ENCODE results near the gene ZFYVE26.

The ZFYVE26 gene

DNA sequence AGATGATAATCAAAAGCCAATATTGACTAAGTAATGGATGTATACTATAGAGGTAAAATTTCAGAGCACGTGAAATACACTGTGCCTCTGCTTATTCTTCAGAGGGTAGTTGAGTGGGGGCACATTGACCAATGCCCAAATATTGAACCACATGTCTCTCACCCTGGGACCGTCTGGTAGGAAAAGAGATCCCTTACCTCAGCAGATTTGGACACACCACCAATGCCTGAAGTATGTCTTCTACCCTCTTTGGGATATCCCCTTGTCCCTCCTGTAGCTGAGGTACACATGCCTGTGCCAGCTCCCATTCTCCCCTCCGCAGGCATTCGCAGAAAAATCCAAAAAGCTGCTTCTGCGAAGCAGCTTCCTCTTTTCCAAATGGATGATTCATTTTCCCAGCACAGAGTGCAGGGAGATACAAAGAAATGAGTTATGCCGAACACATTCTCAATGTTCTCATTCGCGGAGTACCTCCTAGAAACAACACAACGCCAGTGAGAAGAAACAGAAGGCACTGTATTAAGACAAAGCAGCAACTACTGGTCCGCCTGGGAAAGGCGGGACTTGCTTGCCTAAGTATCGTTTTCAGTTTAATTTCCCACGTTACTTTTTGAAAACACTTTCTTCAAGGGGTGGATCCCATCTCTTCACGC is 691 bp downstream of the ZFYVE26 start:
- DNase-seq (ENCODE audit: low spot score): peak; percentile 36

- DNase-seq (ENCODE audit: low spot score): no peak
Observed at GRCh38 chr14:67814821-67815220, 1.6 kb downstream of the ZFYVE26 start.

DNA sequence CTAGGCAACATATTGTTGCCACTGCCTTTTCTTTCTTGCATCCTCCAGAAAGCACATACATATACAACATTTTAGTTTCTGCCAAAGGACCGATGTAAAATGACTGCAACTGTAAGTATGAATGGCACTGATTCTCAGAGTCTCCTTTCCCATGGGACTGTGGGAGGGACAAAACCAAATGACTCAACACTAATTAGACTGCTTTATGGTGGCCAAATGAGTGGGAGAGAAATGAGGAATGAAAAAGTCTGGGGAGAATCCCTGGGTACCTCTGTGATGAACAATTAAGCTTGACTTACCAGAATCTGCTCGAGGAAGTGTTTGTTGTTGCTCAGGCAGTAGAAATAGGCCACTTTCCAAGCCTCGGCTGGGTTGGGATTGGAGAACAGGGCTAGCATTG is 10.1 kb downstream of the ZFYVE26 start:
- DNase-seq (ENCODE audit: low spot score): no peak

- no peak for DNase-seq (ENCODE audit: low spot score)
Observed at GRCh38 chr14:67800743-67801142, 15.6 kb downstream of the ZFYVE26 start.

DNA sequence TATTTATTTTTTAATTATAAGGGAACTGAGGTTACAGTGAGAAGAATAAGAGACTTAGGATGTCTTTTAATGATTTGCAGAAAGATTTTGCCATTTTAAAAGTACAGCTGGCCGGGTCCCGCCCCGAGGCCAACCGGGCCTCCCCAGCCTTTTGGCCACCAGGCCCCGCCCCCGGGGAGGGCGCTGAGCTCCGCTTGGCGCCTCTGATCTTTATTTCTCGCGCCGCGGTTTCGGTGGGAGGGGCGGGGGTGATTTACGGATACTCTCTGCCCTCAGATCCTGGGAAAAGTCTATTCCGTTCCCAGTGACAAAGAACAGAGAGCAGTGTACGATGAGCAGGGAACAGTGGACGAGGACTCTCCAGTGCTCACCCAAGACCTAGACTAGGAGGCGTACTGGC is 17.7 kb downstream of the ZFYVE26 start:
- no peak for DNase-seq (ENCODE audit: low spot score)

DNA sequence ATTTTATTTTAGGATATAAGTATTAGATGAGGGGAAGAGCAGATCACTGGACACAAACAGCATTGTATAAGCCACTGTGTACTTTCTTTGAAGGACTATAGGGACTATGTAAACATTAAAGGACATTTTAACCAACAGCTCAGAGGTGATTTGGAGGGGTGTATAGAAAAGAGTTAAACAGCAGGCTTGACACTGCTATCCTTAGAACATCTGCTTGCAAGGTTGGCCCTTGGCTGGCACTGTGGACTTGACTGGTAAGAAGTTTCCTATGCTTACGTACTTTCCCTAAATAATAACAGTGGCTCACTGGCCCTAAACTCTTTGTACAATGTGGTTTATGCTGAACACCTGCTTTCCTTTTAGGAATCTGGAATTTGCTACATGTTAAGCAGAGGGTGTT is 28.7 kb downstream of the ZFYVE26 start:
- DNase-seq (ENCODE audit: low spot score): no peak

- DNase-seq (ENCODE audit: low spot score): no peak
Observed at GRCh38 chr14:67785270-67786109, 30.9 kb downstream of the ZFYVE26 start.

DNA sequence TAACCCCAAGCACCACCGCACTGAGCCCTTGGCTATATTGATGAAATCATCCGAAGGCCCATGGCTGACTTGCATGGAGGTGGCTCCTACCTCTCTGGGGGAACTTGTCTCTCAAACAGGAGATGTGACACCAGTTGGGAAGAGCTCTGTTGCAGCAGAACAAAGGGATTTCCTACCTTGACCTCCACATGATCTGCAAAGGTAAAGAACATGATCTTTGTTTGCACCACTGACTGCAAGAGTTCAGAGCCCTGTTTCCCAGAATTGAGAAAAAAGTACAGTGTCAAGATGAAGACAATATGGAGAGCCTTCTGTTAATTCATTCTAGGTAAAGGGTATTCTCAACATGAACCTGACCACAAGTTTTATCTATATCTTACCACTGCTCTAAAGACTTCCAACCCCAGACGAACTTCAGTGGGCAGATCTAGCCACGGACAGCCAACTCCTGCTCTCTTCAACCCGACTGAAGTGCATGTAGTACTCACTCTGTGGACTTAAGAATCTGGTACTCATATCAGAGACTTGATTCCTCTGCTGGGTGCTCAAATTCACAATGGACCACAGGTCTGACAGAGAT is 32.1 kb downstream of the ZFYVE26 start:
- DNase-seq (ENCODE audit: low spot score): no peak

- DNase-seq (ENCODE audit: low spot score): no peak
Observed at GRCh38 chr14:67782090-67782489, 34.3 kb downstream of the ZFYVE26 start.

GRCh38 chr14:67778792-67779191 is 37.6 kb downstream of the ZFYVE26 start:
- no peak for DNase-seq (ENCODE audit: low spot score)

- no peak for DNase-seq (ENCODE audit: low spot score)
Observed at GRCh38 chr14:67776653-67777322, 39.6 kb downstream of the ZFYVE26 start.

DNA sequence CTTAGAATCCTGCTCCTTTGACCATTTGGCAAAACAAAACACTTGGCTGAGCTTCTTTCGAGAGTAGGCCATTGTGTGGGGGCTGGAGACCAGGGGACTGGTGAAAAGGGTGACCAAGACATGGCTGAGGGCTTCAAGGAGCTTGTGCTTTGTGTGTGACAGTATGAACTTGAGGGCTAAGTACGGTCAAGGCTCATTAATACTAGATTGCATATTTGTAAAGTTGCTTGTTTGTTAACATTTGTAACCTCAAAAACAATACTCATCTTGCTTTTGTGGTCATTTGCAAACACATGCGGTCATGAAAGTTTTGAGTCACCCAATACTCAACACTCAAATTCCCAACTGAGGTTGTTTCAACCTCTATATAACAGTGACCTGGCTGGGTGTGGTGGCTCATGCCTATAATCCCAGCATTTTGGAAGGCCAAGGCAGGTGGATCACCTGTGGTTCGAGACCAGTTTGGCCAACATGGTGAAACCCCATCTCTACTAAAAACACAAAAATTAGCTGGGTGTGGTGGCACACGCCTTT is 42.5 kb downstream of the ZFYVE26 start:
- no peak for DNase-seq (ENCODE audit: low spot score)

GRCh38 chr14:67768219-67768618 is 48.2 kb downstream of the ZFYVE26 start:
- no peak for DNase-seq (ENCODE audit: low spot score)

GRCh38 chr14:67766035-67766680 is 50.2 kb downstream of the ZFYVE26 start:
- no peak for DNase-seq (ENCODE audit: low spot score)

DNA sequence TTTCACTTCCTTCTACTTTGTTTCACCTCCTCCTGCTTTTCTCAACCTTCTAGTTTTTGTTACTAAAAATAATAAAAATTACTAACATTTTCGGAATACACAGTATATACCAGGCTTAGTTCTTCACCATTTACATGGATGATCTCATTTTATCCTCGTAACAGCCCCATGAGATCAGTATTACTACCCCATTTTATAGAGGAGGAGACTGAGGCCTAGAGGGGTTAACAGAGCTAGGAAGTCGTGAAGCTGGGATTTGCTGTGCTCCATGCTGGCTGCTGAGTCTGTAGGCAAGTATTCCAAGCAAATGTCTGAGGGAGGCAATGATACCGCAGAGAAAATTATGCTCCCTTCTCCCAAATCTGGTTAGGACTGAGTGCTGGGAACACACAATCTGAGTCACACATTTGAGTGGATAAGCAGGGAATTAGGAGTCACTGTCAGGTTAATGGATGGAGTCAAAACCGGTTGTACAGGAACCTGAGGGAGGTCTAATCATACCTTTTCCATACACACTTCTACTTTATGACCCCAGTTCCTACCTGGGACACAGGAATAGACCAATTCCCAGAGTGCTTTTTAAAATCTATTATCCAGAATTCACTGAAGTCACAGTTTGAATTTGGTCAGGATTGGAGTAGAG is 51.1 kb downstream of the ZFYVE26 start:
- DNase-seq (ENCODE audit: low spot score): no peak

DNA sequence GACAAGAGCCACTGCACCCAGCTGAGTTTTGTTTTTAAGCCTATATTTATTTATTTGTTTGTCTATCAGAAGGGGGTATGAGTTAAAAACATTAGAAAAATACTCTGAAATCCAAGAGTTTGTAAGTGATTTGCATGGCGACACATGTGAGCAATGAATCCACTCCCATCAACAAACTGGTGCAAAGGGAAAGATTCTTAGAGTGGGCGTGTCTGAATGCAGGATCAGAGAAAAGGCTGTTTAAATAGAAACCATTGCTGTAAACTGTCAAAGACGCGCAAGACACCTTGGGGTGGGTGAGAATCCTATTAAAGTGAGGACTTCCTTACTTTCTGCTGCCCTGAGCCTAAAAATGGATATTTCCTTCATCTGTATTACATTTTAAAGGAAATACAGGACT is 51.9 kb downstream of the ZFYVE26 start:
- DNase-seq (ENCODE audit: low spot score): no peak

DNA sequence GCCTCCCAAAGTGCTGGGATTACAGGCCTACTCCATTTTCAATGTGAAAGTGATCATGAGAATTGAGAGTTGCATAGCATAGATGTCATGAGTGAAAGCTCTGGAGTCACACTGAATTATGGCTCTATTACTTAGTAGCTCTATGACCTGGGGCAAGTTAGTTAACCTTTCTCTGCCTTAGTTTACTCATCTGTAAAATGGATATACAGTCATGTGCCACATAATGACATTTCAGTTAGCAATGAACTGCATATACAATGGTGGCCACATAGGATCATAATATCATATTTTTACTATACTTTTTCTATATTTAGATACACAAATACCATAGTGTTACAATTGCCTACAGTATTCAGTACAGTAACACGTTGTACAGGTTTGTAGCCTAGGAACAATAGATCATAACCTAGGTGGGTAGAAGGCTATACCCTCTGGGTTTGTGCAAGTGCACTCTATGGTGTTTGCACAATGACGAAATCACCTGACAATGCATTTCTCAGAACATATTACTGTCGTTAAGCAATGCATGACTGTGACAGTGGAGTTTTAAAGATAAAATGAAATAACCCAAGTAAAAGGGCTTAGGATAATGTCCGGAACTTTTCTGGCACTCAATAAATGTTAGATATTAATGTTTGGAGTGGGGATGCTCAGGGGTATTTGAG is 53.1 kb downstream of the ZFYVE26 start:
- no peak for DNase-seq (ENCODE audit: low spot score)

DNA sequence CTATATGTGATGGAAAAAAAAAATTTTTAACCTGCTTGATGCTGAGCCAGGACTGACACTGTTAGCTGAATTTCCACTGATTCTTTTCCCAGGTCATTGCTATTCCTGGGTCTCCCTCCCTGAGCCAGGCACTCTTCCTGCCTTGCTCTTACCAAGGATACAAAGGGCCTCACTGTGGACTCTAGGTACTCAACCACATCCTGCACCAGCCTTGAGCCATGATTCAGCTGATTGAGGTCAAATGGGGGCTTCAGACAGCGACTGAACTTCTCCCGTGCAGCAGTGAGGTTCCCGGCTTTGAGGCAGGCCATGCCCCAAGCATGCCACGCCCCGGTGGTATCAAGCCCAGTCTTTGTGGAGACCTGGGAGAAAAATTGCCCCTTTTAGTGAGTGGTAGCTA is 54.3 kb downstream of the ZFYVE26 start:
- DNase-seq (ENCODE audit: low spot score): no peak

GRCh38 chr14:67759916-67760315 is 56.5 kb downstream of the ZFYVE26 start:
- no peak for DNase-seq (ENCODE audit: low spot score)

DNA sequence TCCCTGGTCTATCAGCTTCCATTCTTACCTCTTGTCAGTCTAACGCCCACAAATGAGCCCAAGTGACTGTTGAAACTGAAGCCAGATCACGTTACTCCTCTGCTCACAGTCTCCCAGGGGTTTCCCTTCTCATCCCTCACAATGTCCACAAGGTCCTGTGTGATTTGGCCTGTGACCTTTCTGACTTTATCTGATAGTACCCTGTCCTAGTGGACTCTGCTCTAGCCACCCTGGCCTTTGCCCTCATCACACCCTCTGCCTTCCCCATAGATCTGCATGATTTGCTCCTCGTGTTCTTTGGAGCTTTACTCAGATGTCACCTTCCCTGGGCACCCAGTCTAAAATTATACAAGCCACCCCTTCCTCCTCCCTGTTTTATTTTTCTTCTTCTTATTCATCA is 59.2 kb downstream of the ZFYVE26 start:
- DNase-seq (ENCODE audit: low spot score): no peak

DNA sequence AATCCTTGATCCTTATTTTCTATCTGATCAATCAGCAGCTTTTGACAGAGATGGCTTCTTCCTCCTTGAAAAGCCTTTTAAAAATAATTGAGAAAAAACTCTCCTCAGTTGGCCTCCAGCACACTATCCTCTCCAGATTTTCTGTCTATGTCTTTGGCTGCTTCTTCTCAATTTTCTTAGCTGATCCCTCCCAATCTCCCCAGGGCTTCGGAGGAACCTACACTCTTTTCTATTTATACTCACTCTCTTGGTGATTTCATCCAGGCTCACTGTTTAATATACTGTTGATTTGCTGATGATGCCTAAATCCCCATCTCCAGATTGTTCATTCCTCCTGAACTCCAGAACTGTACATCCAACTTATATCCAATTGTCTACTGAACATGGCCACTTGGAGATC is 59.9 kb downstream of the ZFYVE26 start:
- DNase-seq (ENCODE audit: low spot score): no peak

Data from kidney capillary endothelial cell (primary cell).